Activated B cell treated with CpG ODN at 0.5 μM for 24 hours (primary cell): ENCODE results near the gene TMEM41B. TPM values are rescaled to one million over a fixed set of nuclear protein-coding genes. Genes with fewer than 3 reads are reported as not detected.
"Not testable (repeated sequence)": the region's sequence is repeated elsewhere in the genome, so short reads cannot be mapped to it uniquely, and the experiment has no call there.

ENCODE experiments used
- ATAC-seq: fragments of 200-7000 bp; cut with Tn5 transposase; one replicate; pipeline ENCODE4 v1.10.0; 2021; ENCODE audit warnings: low read depth, mild to moderate bottlenecking, moderate library complexity
- CTCF ChIA-PET: fragments of 350-600 bp; sonication (Branson Sonifier 250); formaldehyde crosslinking; loops from one replicate; lab custom pipeline; 2021; ENCODE audit warnings: antibody characterized with exemption; lab: Charles Lee
- POLR2A ChIA-PET: fragments of 350-600 bp; sonication (Branson Sonifier 250); formaldehyde crosslinking; loops from one replicate; lab custom pipeline; 2021; ENCODE audit warnings: antibody characterized with exemption; lab: Charles Lee
- DNase-seq: peaks from one replicate; pipeline ENCODE4 v3.0.0; 2022
- H3K27ac Mint-ChIP-seq: one replicate; pipeline ENCODE4 v1.8.0; 2020; ENCODE audit warnings: mixed read lengths
- H3K27me3 Mint-ChIP-seq: one replicate; pipeline ENCODE4 v1.8.0; 2021; ENCODE audit warnings: mixed read lengths
- H3K36me3 Mint-ChIP-seq: one replicate; pipeline ENCODE4 v1.8.0; 2021; ENCODE audit warnings: low read depth, mixed read lengths
- H3K4me1 Mint-ChIP-seq: one replicate; pipeline ENCODE4 v1.8.0; 2021; ENCODE audit warnings: mixed read lengths
- H3K4me3 Mint-ChIP-seq: one replicate; pipeline ENCODE4 v1.8.0; 2020; ENCODE audit warnings: mild to moderate bottlenecking, mixed read lengths
- H3K9me3 Mint-ChIP-seq: one replicate; pipeline ENCODE4 v1.8.0; 2020; ENCODE audit warnings: mixed read lengths
- CTCF ChIP-seq: fragments of 200-600 bp; IDR thresholded peaks from one replicate; pipeline ENCODE4 v1.8.0; 2022; ENCODE audit warnings: antibody characterized with exemption, mild to moderate bottlenecking
- intact Hi-C: fragments of 100-400 bp; cut with micrococcal nuclease; formaldehyde crosslinking; loops from one replicate; pipeline ENCODE4 v1.15.1; 2024
- total RNA-seq: library from RNA; stranded (reverse); gene quantifications from 2 replicates; pipeline ENCODE4 v1.2.3, GENCODE V29; 2022

The TMEM41B gene
- 19.4 and 21.7 TPM in 2 replicates for total RNA-seq

DNA sequence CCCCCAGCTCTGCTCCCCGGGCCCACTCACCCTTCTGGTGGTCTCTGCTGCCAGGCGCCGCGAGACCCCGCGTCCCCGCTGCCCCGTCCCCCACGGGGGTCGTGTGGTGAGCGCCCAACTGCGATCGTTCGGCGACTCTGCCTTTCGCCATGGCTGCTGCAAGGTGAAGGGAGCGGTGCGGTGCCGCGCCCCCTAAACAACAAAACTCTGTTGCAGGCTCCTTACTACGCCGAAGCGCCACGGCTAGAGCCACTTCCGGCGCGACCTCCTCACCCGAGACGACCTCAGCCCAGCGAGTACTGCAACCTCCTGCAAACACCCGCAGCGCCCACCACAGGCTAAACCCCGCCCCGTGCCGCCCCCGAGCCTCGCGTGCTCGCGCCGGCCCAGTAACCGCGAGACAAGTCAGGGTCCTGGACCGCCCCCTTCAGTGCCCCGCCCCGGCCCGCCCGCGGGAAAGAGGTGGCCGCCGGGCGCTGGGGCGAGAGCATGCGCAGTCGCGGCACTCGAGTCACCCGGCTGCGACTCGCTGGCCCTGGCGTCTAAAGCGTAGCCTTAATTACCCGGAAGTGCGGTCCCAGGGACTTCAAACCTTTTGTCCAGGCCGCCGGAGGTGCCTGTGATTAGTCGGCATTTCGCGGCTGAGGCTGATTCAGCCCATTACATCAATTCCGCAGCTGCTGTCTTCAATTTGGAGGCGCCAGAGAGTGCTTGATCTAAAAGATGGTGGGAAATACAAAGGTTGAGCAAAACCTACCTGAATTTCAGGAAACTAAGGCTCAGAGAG, at the start of gene TMEM41B:
TSS of gene TMEM41B (minus strand) at position 303 of the 787 bp plus-strand sequence. CDS start at position 151, 152 bp downstream.
- CTCF ChIA-PET, result interaction anchor here (1.0 to 2.8 kb wide), 2 partner anchors 70 to 148 kb away, joined by 4 to 9 read pairs; partner anchors contain the start of gene IPO7
- Mint-ChIP-seq H3K4me1 (peaks cover 49% of the 10 kb centered on the region), H3K27ac (peak within 1 kb of the TSS; percentile 95), H3K9me3 (no peaks in the 10 kb centered on the region), H3K4me3 (peak within 1 kb of the TSS; percentile 98), H3K27me3 (peaks cover 4% of the 10 kb centered on the region), H3K36me3 (peaks cover 6% of the 10 kb centered on the region)
- POLR2A ChIA-PET, result interaction anchor here (0.6 to 4.4 kb wide), 8 partner anchors 36 to 1114 kb away, joined by 3 to 42 read pairs (median 9); partner anchors contain the start of genes DENND5A, IPO7 and ZNF143
- no peak for TF ChIP-seq CTCF
- peak; percentile 96 for ATAC-seq
- DNase-seq, result peak; percentile 100
- intact Hi-C loops, result loop anchor here (1.0 to 10.0 kb wide), 8 partner anchors 50 to 1140 kb away; partner anchors contain the start of genes AMPD3, IPO7, TMEM9B and WEE1

GRCh38 chr11:9362393-9362863, 48.0 kb upstream of the TMEM41B start:
- no peak for TF ChIP-seq CTCF
- Mint-ChIP-seq H3K36me3 (no peaks in the 10 kb centered on the region), H3K4me3 (no peak overlapping the region), H3K27ac (peak overlapping the region; percentile 3), H3K4me1 (peaks cover 8% of the 10 kb centered on the region), H3K9me3 (no peaks in the 10 kb centered on the region), H3K27me3 (no peaks in the 10 kb centered on the region)
- ChIA-PET POLR2A (interaction anchor here (1.4 to 3.6 kb wide), 2 partner anchors 22 to 48 kb away, joined by 6 to 42 read pairs; partner anchors contain the start of genes IPO7 and TMEM41B), CTCF (no interaction called here)
- intact Hi-C loops, result no loop called here
- DNase-seq (no peak), ATAC-seq (no peak)

DNA sequence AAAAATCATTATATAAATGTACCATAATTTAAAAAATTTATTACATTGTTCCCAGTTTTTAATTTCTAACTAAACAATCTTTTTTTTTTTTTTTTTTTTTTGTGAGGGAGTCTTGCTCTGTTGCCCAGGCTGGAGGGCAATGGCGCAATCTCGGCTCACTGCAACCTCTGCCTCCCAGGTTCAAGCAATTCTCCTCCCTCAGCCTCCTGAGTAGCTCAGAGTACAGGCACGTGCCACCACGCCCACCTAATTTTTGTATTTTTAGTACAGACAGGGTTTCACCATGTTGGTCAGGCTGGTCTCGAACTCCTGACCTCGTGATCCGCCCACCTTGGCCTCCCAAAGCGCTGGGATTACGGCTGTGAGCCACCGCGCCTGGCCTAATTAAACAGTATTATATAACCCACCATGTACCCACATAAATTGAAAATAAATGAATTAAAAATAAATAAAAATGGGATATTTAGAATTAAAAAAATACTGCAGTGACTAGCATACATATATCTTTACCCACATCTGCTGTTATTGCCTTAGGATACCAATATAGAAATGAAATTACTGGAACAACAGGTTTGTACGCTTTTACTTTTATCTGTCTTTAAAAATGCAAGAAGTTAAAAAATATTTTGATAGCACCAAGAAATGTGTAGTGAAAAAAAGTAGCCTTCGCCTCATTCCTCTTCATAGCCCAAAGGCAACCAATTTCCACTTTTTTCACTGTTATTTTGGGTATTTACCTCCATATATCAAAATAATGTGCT, 46.6 kb upstream of the TMEM41B start:
- H3K27ac Mint-ChIP-seq, intact Hi-C loops: not testable (repeated sequence)

GRCh38 chr11:9357041-9357440, 42.6 kb upstream of the TMEM41B start:
- ChIA-PET CTCF (no interaction called here), POLR2A (no interaction called here)
- Mint-ChIP-seq H3K27me3 (no peaks in the 10 kb centered on the region), H3K4me3 (no peak overlapping the region), H3K4me1 (no peaks in the 10 kb centered on the region), H3K36me3 (no peaks in the 10 kb centered on the region), H3K9me3 (no peaks in the 10 kb centered on the region), H3K27ac (no peak overlapping the region)
- ATAC-seq (no peak), DNase-seq (no peak)
- no peak for TF ChIP-seq CTCF
- intact Hi-C loops, result no loop called here

More for the DNA sequence above, 46.6 kb upstream of the TMEM41B start:
- POLR2A ChIA-PET, result interaction anchor here (0.7 kb wide), 1 partner anchor 99 kb away, joined by 6 read pairs; no protein-coding TSS in a partner anchor
- CTCF ChIA-PET, ATAC-seq, H3K4me1 Mint-ChIP-seq, H3K36me3 Mint-ChIP-seq, DNase-seq, H3K4me3 Mint-ChIP-seq, H3K27me3 Mint-ChIP-seq, H3K9me3 Mint-ChIP-seq: not testable (repeated sequence)

GRCh38 chr11:9351321-9351881, 37.0 kb upstream of the TMEM41B start:
- ChIA-PET POLR2A (no interaction called here), CTCF (no interaction called here)
- Mint-ChIP-seq H3K4me3 (no peak overlapping the region), H3K4me1 (no peaks in the 10 kb centered on the region), H3K27ac (no peak overlapping the region), H3K9me3 (no peaks in the 10 kb centered on the region), H3K27me3 (peaks cover 13% of the 10 kb centered on the region), H3K36me3 (no peaks in the 10 kb centered on the region)
- intact Hi-C loops, result no loop called here
- no peak for TF ChIP-seq CTCF
- ATAC-seq (no peak), DNase-seq (no peak)

DNA sequence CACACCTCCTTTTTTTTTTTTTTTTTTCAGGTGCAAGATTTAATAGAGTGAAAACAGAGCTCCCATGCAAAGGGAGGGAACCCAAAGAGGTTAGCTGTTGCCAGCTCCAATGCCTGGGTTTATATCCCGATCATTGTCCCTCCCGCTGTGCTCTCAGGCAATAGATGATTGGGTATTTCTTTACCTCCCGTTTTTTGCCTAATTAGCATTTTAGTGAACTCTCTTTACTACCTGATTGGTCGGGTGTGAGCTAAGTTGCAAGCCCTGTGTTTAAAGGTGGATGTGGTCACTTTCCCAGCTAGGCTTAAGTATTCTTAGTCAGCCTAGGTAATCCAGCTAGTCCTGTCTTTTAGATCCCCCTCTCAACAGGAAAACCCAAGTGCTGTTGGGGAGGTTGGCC, 33.4 kb upstream of the TMEM41B start:
- H3K4me3 Mint-ChIP-seq, intact Hi-C loops, CTCF ChIA-PET, H3K4me1 Mint-ChIP-seq, H3K27ac Mint-ChIP-seq, H3K9me3 Mint-ChIP-seq, DNase-seq, ATAC-seq, H3K36me3 Mint-ChIP-seq: not testable (repeated sequence)
- H3K27me3 Mint-ChIP-seq, result peaks cover 13% of the 10 kb centered on the region
- POLR2A ChIA-PET, result interaction anchor here (1.4 kb wide), 1 partner anchor 17 kb away, joined by 3 read pairs; no protein-coding TSS in a partner anchor
